HEK293 (cell line): Measurements from ENCODE around the gene LRP1B.

Experiments
- ZNF223 ChIP-seq: fragments of 450-650 bp; formaldehyde crosslinking; IDR thresholded peaks from 2 replicates; pipeline ENCODE4 v1.5.1; 2016; ENCODE audit warnings: missing biosample characterization, missing genetic modification characterization
- ZNF248 ChIP-seq: fragments of 450-650 bp; formaldehyde crosslinking; IDR thresholded peaks from 2 replicates; pipeline ENCODE4 v1.5.1; 2017; ENCODE audit warnings: missing biosample characterization, missing genetic modification characterization
- ZNF274 ChIP-seq, 2 experiments: fragments of 200-500 bp in 1 of 2; fragments of 450-650 bp in 1 of 2; sonication (Bioruptor generic) in 1 of 2; formaldehyde crosslinking in 1 of 2; IDR thresholded peaks; 2 replicates each; pipeline versions ENCODE4 v1.5.1 to v1.6.1; 2014 to 2016; ENCODE audit warnings: borderline replicate concordance in 1 of 2, inconsistent platforms in 1 of 2, low read length in 1 of 2, missing biosample characterization in 1 of 2, missing genetic modification characterization in 1 of 2
- ZNF48 ChIP-seq: fragments of 450-650 bp; formaldehyde crosslinking; IDR thresholded peaks from 2 replicates; pipeline ENCODE4 v1.5.1; 2016; ENCODE audit warnings: missing biosample characterization, missing genetic modification characterization
- ZNF701 ChIP-seq: fragments of 450-650 bp; formaldehyde crosslinking; IDR thresholded peaks from 2 replicates; pipeline ENCODE4 v1.5.1; 2016; ENCODE audit warnings: missing biosample characterization, missing genetic modification characterization
- TF ChIP-seq, protein P1 (sequence below): fragments of 450-650 bp; formaldehyde crosslinking; IDR thresholded peaks from 2 replicates; pipeline ENCODE4 v1.5.1; 2016; ENCODE audit warnings: missing biosample characterization, missing genetic modification characterization
- TF ChIP-seq, protein P2 (sequence below): fragments of 450-650 bp; formaldehyde crosslinking; IDR thresholded peaks from 2 replicates; pipeline ENCODE4 v1.5.1; 2017; ENCODE audit warnings: missing biosample characterization, missing genetic modification characterization
- TF ChIP-seq, protein P3 (sequence below): fragments of 450-650 bp; formaldehyde crosslinking; IDR thresholded peaks from 2 replicates; pipeline ENCODE4 v1.5.1; 2016; ENCODE audit warnings: missing biosample characterization, missing genetic modification characterization
- TF ChIP-seq, protein P4 (sequence below): fragments of 450-650 bp; formaldehyde crosslinking; IDR thresholded peaks from 2 replicates; pipeline ENCODE4 v1.5.1; 2016; ENCODE audit warnings: missing biosample characterization, missing genetic modification characterization

DNA sequence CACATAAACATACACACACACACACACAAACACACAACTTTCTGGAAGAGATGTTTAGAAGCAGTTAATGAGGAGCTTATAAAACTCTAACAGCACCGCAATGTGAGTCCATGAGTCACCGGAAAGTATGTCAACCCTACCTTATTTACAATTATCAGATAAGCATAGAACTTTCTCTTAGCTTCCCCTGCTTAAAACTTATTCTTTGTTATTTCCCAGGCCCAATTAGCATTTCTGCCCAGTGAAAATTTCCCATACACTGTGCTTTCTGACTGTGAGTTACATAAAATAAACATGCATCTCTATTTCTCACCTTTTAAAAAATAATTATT is 737.6 kb downstream of the LRP1B start:
- TF ChIP-seq, protein P1, sequence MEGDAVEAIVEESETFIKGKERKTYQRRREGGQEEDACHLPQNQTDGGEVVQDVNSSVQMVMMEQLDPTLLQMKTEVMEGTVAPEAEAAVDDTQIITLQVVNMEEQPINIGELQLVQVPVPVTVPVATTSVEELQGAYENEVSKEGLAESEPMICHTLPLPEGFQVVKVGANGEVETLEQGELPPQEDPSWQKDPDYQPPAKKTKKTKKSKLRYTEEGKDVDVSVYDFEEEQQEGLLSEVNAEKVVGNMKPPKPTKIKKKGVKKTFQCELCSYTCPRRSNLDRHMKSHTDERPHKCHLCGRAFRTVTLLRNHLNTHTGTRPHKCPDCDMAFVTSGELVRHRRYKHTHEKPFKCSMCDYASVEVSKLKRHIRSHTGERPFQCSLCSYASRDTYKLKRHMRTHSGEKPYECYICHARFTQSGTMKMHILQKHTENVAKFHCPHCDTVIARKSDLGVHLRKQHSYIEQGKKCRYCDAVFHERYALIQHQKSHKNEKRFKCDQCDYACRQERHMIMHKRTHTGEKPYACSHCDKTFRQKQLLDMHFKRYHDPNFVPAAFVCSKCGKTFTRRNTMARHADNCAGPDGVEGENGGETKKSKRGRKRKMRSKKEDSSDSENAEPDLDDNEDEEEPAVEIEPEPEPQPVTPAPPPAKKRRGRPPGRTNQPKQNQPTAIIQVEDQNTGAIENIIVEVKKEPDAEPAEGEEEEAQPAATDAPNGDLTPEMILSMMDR (tag by site-specific recombination), result no peak
- no peak for TF ChIP-seq ZNF274 (IDR thresholded peaks at IDR 0.05; ENCODE audit: low read length)
- TF ChIP-seq ZNF274 (tag by site-specific recombination; IDR thresholded peaks at IDR 0.05; ENCODE audit: borderline replicate concordance), result no peak
- TF ChIP-seq, protein P2, sequence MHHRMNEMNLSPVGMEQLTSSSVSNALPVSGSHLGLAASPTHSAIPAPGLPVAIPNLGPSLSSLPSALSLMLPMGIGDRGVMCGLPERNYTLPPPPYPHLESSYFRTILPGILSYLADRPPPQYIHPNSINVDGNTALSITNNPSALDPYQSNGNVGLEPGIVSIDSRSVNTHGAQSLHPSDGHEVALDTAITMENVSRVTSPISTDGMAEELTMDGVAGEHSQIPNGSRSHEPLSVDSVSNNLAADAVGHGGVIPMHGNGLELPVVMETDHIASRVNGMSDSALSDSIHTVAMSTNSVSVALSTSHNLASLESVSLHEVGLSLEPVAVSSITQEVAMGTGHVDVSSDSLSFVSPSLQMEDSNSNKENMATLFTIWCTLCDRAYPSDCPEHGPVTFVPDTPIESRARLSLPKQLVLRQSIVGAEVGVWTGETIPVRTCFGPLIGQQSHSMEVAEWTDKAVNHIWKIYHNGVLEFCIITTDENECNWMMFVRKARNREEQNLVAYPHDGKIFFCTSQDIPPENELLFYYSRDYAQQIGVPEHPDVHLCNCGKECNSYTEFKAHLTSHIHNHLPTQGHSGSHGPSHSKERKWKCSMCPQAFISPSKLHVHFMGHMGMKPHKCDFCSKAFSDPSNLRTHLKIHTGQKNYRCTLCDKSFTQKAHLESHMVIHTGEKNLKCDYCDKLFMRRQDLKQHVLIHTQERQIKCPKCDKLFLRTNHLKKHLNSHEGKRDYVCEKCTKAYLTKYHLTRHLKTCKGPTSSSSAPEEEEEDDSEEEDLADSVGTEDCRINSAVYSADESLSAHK (tag by site-specific recombination), result no peak
- no peak for TF ChIP-seq ZNF248 (tag by site-specific recombination)
- TF ChIP-seq, protein P3, sequence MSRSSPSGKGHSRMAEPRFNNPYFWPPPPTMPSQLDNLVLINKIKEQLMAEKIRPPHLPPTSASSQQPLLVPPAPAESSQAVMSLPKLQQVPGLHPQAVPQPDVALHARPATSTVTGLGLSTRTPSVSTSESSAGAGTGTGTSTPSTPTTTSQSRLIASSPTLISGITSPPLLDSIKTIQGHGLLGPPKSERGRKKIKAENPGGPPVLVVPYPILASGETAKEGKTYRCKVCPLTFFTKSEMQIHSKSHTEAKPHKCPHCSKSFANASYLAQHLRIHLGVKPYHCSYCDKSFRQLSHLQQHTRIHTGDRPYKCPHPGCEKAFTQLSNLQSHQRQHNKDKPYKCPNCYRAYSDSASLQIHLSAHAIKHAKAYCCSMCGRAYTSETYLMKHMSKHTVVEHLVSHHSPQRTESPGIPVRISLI (tag by site-specific recombination), result no peak
- TF ChIP-seq ZNF701 (tag by site-specific recombination), result no peak
- no peak for TF ChIP-seq ZNF48 (tag by site-specific recombination)
- TF ChIP-seq, protein P4, sequence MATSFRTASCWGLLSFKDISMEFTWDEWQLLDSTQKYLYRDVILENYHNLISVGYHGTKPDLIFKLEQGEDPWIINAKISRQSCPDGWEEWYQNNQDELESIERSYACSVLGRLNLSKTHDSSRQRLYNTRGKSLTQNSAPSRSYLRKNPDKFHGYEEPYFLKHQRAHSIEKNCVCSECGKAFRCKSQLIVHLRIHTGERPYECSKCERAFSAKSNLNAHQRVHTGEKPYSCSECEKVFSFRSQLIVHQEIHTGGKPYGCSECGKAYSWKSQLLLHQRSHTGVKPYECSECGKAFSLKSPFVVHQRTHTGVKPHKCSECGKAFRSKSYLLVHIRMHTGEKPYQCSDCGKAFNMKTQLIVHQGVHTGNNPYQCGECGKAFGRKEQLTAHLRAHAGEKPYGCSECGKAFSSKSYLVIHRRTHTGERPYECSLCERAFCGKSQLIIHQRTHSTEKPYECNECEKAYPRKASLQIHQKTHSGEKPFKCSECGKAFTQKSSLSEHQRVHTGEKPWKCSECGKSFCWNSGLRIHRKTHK (tag by site-specific recombination), result no peak
- TF ChIP-seq ZNF223 (tag by site-specific recombination), result no peak
